Activated T-cell treated with anti-CD3 and anti-CD28 coated beads, Interleukin-2, amount 50 U/mL, for 1 hour (primary cell): ENCODE results near the gene TSC2.
"Not testable (repeated sequence)": the region's sequence is repeated elsewhere in the genome, so short reads cannot be mapped to it uniquely, and the experiment has no call there.

ENCODE experiments used
- DNase-seq: peaks from one replicate; pipeline ENCODE4 v3.0.0-alpha.2; 2020

TSC2 gene

DNA sequence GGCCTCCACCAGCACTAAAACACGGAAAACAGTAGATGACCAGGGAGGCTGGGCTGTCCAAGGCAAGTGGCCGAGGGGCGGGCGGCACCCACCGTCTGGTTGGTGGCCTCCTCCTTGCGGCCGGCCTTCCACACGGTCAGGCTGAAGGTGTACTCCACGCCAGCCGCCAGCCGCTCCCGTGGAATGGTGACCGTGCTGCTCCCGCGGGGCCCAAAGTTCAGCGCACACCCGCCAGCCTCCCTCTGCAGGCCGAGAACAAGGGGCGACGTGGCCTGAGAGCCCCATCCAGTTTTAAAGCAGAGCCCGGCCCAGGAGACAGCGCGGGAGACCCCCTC, 60.0 kb downstream of the TSC2 start:
- DNase-seq, result not testable (repeated sequence)

DNA sequence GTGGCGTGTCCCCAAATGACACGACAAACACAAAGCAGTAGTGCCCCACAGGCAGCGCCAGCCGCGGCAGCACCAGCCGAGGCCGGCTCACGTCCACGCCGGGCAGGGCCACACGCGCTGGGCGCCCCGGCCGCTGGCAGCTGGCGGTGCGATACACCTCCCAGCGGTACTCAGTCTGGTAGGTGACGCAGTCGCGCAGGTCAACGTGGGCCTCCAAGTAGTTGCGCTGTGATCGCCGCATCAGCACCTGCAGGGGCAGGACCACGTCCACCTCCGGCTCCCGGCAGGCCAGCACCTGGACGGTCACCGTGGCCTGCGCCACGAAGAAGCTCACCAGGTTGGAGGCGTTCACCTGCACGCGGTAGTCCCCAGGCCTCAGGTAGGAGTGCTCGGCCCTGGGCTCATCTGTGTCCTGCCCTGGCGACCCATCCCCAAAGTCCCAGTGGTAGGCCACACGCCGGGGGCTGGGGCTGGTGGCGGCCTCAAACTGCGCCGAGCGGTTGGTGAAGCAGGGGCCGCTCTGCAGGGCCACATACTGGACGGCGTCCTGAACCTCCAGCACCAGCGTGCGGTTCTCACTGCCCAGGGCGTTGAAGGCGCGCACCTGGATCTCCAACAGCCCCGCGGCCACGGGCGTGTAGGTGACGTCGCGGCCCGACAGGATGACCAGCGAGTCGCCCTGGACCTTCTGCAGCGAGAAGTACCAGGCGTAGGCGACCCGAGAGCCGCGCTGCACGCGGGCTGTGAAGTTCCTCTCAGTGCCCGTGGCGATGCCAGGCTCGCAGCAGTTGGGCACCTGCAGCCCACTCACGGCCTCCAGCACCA, 60.9 kb downstream of the TSC2 start:
- not testable (repeated sequence) for DNase-seq

DNA sequence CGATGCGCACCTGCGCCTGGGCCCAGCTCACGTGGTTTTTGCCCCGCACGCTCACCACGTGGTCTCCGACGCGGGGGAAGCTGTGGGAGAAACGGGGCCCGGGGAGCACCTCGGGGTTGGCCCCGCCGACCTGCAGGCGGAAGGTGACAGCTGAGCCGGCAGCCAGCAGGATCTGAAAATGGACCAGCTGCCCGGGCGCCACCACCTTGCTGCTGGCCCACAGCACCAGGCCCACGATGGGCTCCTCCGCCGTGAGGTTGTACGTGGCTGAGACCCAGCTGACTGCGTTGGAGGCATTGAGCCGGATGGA, 61.4 kb downstream of the TSC2 start:
- not testable (repeated sequence) for DNase-seq

DNA sequence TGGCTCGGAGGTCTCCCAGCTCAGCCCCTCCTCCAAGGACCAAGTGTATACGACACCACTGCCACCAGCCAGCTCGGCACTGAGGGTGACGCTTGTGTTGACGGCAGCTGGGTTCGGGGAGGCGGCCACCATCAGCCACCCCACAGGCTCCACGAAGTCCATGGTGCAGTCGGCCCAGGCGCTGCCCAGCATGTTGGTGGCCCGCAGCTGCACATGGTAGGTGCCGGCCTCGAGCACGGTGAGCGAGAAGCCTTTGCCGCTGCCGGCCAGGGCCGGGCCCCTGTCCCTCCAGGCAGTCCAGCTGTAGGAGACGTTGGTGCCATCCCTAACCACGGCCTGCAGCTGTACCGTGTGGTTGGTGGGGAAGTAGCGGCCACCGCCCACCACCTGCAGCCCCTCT, 62.1 kb downstream of the TSC2 start:
- DNase-seq, result not testable (repeated sequence)

DNA sequence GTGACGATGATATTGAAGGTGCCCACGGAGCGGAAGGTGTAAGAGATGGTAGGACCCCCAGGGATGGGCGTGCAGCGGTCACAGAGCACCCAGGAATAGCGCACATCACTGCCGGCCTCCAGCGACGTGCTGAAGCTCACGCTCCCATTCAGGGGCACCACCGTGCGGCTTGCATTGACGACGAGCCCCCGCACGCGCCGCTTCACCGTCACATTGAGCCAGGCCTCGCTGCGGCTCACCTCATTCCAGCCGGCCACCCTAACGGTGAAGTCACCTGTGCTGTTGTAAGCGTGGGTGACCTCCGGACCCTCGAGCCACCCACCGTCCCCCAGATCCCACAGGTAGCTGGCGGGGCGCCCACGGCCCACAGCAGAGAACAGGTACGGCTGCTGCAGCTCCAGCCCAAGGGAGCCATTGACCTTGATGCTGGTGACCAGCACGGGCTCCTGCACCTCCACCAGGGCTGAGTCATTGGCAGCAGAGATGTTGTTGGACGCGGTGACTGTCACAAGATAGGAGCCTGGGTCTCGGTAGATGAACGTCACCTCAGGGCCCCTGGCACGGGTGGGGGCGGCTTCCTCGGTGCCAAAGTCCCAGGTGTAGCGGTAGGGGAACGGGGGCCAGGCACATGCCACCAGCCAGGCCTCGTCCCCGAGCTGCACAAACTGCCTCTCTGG, 62.7 kb downstream of the TSC2 start:
- DNase-seq, result not testable (repeated sequence)

DNA sequence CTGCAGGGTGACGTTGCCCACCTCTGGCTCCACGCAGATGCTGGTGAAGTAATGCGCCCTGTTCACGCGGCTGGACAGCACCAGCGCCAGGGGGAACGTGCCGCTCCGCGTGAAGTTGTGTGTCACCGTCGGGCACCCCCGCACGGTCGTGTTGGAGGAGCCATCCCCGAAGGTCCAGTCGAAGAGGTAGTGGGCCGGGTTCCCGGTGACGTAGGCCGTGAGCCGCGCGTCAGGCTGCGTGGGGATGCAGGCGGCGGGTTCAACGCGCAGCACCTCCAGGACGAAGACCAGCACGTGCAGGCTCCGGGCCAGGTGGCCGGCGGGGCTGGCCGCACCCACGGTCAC, 63.2 kb downstream of the TSC2 start:
- not testable (repeated sequence) for DNase-seq

DNA sequence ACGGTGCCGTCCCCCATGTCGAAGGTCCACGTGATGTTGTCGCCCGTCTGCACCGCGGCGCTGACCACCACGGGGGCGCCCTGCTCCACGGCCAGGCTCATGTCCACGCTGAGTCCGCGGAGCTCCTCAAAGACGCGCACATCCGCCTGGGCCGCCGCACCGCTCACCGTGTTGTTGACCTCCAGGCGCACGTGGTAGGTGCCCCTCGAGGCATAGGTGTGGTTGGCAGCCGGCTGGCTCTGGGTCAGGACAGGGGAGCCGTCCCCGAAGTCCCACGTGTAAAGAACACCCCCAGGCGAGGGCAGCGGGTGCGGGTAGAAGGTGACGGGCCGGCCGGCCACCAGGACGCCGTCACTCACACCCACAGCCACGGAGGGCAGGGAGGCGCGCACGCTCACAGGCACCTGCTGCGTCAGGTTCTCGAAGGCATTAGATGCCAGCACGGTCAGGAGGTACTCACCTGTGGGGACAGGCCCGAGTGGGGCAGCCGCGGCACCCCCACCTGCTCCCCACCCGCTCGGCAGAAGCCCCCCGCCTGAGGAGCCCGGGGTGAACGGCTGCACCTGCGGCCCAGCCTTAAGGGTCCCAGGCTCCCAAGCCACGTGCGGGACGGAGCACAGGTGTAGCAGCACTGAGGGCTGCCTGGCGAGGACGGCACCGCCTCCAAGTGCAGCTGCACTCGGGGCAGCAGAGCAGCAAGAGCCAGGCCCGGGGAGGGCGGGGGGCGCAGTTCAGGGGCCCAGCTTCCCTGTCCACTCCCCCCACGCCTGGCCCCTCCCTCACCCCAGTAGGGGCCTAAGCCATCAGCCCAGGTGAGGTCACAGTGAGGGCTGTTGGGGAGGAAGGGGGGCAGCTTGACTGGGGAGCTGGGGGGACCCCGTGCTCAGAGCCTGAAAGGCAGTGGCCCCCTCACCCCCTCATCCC, 63.9 kb downstream of the TSC2 start:
- DNase-seq, result not testable (repeated sequence)

DNA sequence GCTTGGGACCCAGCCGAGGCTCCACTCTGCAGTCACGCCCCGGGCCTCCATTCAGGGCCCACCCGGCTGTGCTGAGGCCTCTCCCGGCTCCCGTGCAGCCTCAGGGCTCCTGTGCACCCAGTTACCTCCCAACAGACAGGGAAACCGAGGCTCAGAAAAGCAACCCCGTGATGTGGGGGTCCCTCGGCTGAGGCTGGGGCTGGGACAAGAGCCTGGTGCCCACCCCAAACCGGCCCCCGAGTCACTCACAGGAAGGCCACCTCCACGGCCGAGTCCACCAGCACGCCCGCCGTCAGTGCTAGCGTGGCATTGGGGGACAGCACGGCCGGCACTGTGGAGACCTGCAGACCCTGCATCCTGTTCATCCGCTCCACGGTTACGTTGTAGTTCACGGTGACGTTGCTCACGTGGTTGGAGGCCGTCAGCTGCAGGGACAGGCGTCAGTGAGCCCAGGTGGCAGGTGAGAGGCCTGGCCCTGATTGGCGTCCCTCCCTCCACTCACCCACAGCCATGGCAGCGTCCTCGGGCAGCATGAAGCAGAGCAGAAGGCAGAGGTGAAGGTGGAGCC, 64.8 kb downstream of the TSC2 start:
- DNase-seq, result not testable (repeated sequence)

DNA sequence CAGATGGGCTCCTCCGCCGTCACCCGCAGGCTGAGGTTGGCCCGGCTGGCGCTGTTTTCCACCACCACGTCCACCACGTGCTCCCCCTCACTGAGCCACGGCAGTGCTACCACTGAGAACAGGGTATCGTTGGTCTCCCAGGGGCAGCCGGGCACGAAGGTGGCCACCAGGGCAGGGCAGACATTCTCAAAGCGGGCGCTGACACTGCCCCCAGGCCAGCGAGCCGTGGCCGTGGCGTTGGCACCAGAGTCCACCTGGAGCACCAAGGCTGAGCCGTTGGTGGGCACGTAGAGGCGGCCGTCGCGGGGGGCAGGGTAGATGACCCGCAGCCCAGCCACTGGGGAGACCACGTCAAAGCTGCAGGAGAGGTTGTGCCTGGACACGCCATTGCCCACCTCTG, 66.4 kb downstream of the TSC2 start:
- DNase-seq, result not testable (repeated sequence)

DNA sequence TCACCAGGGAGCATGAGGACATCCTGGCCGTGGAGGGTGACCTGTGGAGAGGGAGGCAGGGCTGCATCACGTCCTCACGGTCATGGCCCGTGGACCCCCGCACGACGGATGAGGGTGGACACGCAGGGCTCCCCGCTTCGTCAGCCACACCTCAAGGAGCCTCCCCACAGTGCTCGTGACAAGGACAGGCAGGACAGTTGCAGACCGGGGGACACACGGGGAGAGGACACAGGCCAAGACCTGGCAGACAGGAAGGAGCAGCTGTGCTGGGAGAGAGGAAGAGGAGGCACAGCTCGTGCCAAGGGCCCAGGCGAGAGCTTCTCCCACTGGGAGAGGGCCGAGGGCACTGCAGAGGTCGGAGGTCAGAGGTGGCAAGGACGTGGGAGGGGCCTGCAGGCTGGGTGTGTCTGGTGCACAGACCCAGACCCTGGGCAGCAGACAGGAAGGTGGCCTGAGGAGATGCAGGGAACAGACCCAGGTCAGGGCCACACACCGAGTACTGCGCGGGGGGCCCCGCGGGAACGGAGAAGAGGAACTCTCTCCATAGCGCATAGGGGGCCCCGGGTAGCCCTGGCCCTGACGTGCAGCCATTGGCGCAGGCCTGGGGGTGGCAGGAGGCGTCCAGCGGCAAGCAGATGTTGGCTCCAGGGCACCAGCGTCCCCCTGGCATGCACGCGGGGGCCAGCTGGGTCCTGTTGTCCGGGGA, 67.3 kb downstream of the TSC2 start:
- DNase-seq, result not testable (repeated sequence)

DNA sequence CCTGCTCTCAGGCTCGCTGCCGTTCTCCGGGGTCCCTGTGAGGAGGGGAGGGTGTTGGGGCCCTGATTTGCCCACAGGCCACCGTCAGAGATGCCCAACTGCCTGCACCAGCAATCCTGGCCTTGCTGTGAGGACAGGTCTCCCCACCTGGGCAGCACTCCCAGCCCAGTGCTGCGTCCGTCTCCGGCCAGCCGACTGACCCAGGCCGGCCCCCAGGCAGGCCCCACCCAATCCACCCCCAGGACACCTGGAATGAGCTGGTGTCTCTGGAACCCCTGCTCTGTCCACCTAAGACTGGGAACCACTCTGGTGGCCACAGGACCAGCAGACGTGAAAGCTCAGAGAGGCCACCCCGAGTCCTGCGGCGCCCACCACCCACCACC, 67.8 kb downstream of the TSC2 start:
- DNase-seq, result no peak

DNA sequence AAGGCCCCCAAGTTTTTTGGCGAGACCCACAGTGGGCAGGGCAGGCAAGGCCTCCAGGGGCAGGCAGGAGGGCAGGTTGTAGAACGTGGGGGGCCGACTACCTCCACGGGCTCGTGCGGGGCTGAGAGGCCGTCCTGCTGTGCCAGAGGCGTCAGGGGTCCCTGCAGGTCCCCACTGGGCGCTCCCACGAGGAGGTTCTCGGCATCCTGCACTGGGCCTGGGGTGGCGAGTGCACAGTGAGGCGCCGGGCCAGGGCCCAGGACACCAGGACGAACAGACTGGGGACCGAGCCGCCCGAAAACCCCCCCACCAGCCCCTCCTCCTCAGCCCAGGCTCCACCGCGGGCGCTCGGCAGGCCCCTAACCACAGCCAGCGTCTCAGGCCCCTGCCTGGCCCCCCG, 68.6 kb downstream of the TSC2 start:
- not testable (repeated sequence) for DNase-seq

DNA sequence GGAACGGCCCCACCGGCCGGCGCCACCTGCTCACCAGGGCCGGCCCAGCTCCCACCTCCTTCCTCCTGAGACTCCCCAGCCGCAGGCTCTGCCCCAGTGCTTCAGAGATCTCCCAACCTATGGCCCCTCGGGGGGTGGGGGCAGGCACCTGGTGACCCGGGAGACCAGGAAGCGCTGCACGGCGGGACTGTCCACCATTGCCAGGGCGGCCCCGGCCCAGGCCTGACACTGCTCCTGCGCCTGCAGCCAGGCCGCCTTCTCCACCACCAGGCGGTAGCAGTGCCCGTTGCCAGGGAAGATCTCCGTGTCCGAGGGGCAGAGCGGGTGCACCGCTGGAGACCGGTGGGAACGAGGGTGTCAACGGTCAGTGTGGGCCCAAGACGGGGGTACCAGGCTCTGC, 69.6 kb downstream of the TSC2 start:
- not testable (repeated sequence) for DNase-seq

DNA sequence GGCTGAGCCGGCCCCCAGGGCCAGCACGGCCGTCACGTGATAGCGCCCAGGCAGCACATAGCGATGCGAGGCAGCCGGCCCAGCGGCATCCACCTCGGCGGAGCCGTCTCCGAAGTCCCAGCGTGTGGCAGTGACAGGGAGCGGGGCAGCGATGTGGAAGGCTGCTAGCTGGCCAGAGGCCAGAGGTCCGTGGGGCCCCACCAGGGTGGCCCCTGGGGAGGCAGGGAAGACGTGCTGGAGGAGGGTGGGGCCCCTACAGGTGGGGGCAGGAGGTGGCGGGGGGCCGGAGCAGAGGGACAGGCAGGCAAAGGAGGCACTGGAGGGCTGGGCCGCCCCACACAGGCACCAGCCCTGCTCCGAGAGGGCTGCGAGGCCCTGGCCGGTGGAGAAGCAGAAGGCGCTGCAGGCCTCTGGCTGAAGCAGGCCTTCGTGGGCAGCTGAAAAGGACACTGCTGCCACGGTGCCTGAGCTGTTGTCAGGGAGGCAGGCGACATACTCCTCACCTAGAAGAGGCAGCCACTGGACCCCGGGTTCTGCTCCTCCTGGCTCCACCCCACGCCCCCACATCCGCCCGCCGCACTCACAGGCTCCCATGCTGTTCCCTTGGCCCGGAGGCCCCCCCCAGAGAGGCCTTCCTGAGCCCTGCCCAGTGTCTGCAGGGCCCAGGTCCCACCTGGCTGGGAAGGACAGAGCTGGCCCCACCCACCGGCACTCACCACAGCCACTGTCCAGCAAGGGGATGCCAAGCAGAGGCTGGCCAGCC, 70.4 kb downstream of the TSC2 start:
- not testable (repeated sequence) for DNase-seq

DNA sequence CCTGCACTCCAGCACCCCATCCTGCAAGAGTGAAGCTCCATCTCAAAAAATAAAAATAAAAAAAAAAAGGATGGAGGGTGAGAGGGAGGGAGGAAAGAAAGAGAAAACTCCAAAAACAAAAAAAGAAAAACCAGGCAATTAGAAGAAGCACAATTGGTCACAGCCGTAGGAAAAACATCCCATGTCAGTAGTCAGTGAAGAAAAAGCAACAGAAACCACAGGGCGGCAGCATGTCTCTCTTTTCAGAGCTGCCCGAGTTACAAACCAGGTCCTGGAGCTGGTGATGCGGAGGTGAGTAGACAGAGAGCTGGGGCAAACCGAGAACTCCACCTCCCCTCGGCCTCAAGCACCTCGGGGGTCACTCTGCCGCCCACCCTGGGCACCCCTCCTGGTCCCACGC, 73.5 kb downstream of the TSC2 start:
- not testable (repeated sequence) for DNase-seq

DNA sequence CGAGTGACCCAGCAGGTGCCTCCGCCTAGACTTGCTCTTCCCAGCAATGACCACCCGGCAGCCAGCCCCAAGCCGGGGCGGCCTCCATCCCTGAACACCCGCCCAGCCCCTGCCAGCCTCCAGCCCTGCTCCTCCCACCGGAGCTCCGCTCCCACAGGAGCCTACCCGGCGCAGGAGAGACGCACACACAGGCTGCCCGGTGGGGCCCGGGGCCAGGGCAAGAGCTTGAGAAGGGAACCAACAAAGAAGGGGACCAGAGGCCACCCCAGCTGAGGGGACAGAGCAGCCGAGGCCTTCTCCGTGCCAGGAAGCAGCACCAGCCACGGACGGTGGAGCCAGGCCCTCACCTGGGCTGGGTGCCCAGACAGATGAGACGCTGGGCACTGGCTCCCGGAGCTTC, 74.1 kb downstream of the TSC2 start:
- DNase-seq, result no peak

DNA sequence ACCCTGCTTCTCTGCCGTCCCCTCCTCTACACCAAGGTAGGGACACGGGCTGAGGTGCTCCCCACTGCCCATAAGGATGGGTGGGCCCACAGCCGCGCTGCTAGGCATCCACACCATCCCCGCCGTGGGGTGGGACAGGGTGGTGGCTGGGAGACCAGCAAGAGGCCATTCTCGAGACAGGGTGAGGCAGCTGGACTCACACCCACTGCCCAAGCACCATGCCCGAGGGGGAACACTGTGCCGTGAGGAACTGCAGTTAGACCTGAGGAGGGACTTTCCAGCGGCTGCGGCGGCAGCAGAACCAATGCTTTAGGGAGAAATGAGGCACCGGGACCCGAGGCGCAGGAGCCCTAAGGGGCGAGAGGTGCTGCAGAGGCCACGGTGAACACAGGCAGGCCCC, 74.6 kb downstream of the TSC2 start:
- no peak for DNase-seq

DNA sequence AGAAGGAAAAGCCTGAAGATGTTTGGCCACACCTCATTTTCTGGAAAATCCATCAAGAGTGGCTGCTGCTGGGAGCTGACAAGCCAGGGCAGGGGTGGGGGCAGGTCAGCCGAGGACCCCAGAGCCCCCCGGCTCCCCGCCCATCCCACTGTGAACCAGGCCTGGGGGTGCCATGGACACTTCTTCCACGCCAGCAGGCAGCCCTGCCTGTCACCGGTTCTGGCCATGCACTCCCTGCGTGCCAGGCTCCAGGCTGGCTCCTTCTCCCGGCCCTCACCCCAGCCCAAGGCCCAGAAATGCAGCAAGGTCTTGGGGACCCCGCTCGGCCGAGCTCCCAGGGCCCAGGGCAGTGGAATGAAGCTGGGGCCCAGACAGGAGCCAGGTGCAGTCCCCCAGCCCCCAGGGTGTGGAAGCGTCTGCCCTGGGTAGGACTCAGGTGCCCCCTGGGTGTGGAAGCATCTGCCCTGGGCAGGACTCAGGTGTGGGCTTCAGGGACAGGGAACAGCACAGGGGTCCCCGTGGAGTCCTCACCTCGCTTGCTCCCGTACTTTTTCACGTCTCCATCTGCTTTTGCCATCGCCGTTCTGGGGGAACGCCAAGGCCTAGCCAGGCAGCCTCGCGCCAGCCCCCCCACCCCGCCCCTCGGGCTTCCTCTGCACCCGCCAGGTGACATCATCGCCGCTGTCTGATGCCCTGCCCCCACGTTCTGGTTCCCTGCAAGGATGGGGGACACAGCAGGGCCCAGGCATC, 75.3 kb downstream of the TSC2 start:
- DNase-seq, result not testable (repeated sequence)

DNA sequence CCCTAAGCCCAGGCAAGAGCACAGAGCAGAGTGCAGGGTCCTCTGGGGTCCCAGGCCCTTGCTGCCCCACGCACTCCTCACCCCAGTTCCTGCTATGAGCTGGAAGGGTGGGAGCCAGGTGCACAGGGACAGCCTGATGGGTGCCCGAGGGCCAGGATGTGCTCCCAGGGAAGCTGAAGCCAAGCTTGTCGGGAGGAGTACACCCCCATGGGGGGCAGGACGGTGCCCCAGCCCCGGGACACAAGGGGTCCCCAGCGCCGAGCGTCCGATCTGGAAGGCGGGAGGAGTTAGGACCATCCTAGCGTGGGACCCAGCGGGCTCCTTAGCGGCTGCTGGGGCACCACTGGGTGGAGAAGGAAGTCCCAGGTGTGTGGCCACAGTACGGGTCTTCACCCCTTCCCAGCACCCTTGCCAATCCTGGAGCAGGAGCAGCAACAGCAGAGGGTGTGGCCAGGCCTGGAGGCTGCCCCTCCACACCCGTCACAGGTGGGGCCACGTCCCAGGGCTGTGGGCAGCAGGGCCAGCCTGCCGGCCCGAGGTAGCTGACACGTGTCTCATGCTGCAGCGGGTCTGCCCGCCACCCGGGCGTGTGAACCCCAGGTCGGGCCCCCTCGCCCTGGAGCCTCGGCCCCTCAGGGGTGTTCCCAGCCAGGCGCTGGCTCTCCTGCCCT, 76.1 kb downstream of the TSC2 start:
- not testable (repeated sequence) for DNase-seq

DNA sequence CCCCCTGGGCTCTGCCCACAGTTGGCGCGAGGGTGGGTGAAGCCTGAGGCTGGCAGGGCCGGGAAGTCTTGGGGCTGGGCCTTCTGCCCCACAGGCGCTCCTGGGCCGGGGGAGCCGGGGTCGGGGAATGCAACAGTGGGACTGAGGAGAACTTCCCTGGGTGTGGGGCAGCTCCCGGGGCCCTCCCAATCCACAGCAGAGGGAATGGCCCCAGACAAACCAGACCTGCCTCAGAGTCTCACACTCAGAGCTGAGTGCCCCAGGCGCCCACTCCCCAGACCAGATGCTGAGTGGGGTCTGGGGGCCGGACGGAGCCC, 76.5 kb downstream of the TSC2 start:
- not testable (repeated sequence) for DNase-seq
